Fibroblast of pulmonary artery (primary cell): ENCODE data around the gene EPS8L1.
A peak's percentile ranks its signal among the peaks of the same experiment; 100 is the strongest.
"Not testable (repeated sequence)": the region's sequence is repeated elsewhere in the genome, so short reads cannot be mapped to it uniquely, and the experiment has no call there.

Experiments
- DNase-seq: peaks from one replicate; pipeline ENCODE4 v3.0.0-alpha.2; 2010; ENCODE audit warnings: low read depth
- H3K4me3 ChIP-seq: replicated peaks from 2 replicates; pipeline ENCODE4 v1.5.1; 2011; ENCODE audit warnings: low read depth, mild to moderate bottlenecking, control low read depth, low read length, moderate library complexity
- TF ChIP-seq, protein P1 (sequence below): IDR thresholded peaks from 2 replicates; pipeline ENCODE4 v1.5.1; 2011; ENCODE audit warnings: mild to moderate bottlenecking, control low read depth, low read length, inconsistent platforms; ENCODE audit errors: missing control alignments

Gene EPS8L1

DNA sequence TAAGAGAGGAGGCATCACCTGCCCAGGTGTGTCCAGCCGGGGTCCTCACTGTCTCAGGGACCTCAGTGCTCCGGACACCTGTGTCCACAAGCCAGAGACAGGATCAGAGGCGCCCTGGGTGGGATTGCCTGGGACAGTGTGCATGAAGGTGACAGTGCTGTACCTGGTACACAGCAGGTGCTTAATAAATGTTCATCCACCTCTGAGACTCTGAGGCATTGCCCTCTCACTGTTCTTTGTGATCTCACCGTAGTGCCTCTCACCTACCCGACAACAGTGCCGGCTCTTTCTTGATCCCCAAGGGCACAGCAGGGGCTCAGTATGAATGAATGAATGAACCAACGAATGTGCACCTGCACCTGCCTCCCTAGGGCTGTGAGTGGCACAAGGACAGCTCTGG, 21.9 kb upstream of the EPS8L1 start:
- TF ChIP-seq, protein P1, sequence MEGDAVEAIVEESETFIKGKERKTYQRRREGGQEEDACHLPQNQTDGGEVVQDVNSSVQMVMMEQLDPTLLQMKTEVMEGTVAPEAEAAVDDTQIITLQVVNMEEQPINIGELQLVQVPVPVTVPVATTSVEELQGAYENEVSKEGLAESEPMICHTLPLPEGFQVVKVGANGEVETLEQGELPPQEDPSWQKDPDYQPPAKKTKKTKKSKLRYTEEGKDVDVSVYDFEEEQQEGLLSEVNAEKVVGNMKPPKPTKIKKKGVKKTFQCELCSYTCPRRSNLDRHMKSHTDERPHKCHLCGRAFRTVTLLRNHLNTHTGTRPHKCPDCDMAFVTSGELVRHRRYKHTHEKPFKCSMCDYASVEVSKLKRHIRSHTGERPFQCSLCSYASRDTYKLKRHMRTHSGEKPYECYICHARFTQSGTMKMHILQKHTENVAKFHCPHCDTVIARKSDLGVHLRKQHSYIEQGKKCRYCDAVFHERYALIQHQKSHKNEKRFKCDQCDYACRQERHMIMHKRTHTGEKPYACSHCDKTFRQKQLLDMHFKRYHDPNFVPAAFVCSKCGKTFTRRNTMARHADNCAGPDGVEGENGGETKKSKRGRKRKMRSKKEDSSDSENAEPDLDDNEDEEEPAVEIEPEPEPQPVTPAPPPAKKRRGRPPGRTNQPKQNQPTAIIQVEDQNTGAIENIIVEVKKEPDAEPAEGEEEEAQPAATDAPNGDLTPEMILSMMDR, result no peak
- DNase-seq, result no peak
- no peak overlapping the region for H3K4me3 ChIP-seq

DNA sequence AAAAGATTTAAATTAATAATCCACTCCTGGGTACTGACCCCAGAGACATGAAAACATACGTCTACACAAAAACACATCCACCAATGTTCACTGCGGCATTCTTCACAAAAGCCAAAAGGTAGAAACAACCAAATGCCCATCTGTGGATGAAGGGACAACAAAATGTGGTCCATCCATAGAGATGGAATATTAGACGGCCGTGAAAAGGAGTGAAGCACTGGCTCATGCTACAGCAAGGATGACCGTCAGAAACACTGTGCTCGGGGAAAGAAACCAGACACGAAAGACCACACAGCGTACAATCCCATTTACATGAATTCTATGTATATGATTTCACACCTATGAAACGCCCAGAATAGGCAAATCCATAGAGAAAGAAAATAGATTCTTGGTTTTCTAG, 18.8 kb upstream of the EPS8L1 start:
- TF ChIP-seq, protein P1, result no peak
- no peak for DNase-seq
- no peak overlapping the region for H3K4me3 ChIP-seq

DNA sequence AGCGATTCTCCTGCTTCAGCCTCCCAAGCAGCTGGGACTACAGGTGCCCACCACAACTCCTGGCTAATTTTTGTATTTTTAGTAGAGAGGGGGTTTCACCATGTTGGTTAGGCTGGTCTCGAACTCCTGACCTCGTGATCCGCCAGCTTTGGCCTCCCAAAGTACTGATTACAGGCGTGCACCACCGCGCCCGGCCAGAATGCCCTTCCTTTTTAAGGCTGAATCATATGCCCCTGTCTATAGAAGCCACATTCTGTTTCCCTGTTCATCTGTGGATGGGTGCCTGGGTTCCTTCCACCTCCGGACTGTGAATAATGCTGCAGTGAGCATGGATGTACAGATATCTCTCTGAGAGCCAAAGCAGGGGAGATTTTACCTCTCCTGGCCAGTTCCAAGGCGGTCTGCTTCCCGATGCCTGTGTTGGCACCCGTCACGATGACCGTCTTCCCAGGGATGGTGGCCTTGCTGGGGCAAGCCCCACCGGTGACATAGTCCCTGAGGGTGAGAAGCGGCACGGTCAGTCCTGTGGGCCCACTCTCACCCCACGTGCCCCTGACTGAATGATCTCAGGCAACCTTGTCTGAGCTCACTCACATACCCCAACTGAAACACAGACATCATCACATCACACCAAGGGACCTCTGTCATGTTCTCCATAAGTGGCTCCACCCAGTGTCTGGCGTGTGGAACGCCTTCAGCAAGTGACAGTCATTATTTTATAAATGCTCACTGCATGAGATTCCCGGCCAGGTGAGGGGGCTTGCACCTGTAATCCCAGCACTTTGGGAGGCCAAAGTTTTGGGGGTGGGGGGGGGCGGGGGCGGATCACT, 16.7 kb upstream of the EPS8L1 start:
- TF ChIP-seq, protein P1, result no peak
- H3K4me3 ChIP-seq, result no peak overlapping the region
- DNase-seq, result no peak

DNA sequence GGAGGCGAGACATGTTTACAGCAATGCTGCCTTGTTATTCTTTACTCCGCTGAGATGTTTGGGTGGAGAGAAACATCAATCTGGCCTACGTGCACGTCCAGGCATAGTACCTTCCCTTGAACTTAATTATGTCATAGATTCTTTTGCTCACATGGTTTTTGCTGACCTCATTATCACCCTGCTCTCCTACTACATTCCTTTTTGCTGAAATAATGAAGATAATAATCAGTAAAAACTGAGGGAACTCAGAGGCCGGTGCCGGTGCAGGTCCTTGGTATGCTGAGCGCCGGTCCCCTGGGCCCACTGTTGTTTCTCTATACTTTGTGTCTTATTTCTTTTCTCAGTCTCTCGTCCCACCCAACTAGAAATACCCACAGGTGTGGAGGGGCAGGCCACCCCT, 15.4 kb upstream of the EPS8L1 start:
- not testable (repeated sequence) for DNase-seq, H3K4me3 ChIP-seq

DNA sequence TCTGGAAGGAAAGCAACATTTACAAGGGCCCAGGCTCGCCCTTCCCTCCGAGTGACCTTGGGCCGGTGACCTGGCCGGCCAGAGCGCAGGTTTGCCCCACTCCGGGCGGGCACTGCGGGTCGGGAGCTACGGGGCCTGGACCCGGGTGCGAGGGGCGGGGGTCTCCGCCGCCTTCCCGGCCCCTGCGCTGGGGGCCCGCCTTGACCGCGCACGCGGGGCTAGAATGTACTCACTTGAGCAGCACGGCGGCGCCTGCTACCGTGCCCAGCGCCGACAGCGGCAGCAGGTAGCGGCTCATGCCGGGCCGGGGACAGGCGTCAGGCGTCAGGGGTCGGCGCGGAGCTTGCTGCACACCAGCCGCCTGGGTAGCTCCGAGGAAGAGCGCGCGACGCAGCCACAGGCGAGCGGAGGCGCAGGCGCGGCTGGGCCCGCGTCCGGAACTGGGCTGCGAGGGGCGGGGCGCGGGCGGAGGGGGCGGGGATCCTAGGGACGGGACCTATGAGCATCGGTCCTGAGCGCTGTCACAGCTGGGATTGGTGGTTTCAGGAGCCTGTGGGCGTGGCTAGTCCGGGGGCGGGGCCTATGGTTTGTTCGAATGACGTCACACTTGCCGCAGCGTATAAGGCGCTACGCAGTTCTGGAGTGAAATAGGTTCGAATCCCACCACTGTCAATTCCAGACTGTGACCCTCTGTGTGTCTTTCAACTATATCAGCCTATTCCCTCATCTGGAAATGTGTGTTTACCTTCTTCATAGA, 12.8 kb upstream of the EPS8L1 start, which contains the start of gene RDH13:
Gene RDH13 (minus strand): TSS at position 414 of the 757 bp plus-strand sequence. CDS start 116 bp downstream, at position 298.
- peak; percentile 97 for DNase-seq
- TF ChIP-seq, protein P1, result no peak
- H3K4me3 ChIP-seq, result peak within 1 kb of the TSS; percentile 64

DNA sequence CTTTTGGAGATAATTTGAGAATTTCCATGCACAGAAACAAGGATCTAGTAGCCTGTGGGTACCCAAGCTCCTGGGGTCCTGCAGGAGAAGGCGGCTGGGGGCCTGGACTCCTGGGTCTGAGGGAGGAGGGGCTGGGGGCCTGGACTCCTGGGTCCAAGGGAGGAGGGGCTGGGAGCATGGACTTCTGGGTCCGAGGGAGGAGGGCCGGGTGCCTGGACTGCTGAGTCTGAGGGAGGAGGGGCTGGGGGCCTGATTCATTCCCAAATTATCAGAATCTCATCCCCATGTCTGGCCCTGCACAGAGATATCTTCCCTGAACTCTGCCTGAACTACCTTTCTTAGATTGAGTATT, 12.2 kb upstream of the EPS8L1 start:
- TF ChIP-seq, protein P1, result no peak
- DNase-seq, result no peak
- H3K4me3 ChIP-seq, result peak overlapping the region; percentile 64

DNA sequence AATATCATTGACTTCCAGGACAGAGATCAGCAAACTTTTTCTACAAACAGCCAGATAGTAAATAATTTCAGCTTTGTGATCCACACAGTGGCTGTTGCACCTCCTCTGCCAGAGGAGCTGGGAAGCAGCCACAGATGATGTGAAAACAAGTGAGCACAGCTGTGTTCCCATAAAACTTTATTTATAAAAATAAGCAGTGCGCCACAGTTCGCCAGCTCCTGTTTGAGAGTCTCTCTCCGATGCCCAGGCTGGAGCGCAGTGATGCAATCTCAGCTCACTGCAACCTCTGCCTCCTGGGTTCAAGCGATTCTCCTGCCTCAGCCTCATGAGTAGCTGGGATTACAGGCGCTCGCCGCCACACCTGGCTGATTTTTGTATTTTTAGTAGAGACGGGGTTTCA, 10.2 kb upstream of the EPS8L1 start:
- DNase-seq, result not testable (repeated sequence)

More for the DNA sequence above, 10.2 kb upstream of the EPS8L1 start:
- not testable (repeated sequence) for H3K4me3 ChIP-seq
